Thymus (tissue), 11 donors: ENCODE results near the gene CSF2. TPM values are rescaled to one million over a fixed set of nuclear protein-coding genes. Genes with fewer than 3 reads are reported as not detected.

Experiments
- DNase-seq, 9 donors: peaks; one replicate each; pipeline ENCODE4 v3.0.0-alpha.2; 2013; ENCODE audit warnings: low spot score in 9 of 9, low read depth in 6 of 9, missing footprints in 1 of 9
- H3K27ac ChIP-seq, 2 donors: one replicate each; pipeline ENCODE4 v1.5.1; 2013; ENCODE audit warnings: control low read depth in 1 of 2, low read depth in 1 of 2, low read length in 1 of 2, mild to moderate bottlenecking in 1 of 2, moderate library complexity in 1 of 2
- H3K27me3 ChIP-seq, 2 donors: one replicate each; pipeline ENCODE4 v1.5.1; 2013; ENCODE audit warnings: low read length in 1 of 2; ENCODE audit not compliant: control insufficient read depth in 2 of 2, insufficient read depth in 1 of 2
- H3K36me3 ChIP-seq, 2 donors: one replicate each; pipeline ENCODE4 v1.5.1; 2013; ENCODE audit warnings: low read length in 1 of 2, mild to moderate bottlenecking in 1 of 2, moderate library complexity in 1 of 2; ENCODE audit not compliant: control insufficient read depth in 2 of 2, insufficient read depth in 2 of 2
- H3K4me1 ChIP-seq, 2 donors: one replicate each; pipeline ENCODE4 v1.5.1; 2013; ENCODE audit warnings: low read length in 2 of 2; ENCODE audit not compliant: control insufficient read depth in 2 of 2, insufficient read depth in 2 of 2
- H3K4me3 ChIP-seq, 2 donors: one replicate each; pipeline ENCODE4 v1.5.1; 2013; ENCODE audit warnings: low read length in 2 of 2, control low read depth in 1 of 2, mild to moderate bottlenecking in 1 of 2
- H3K9me3 ChIP-seq, 2 donors: one replicate each; pipeline ENCODE4 v1.5.1; 2013; ENCODE audit warnings: low read length in 1 of 2, mild to moderate bottlenecking in 1 of 2; ENCODE audit not compliant: control insufficient read depth in 2 of 2, insufficient read depth in 1 of 2
- WGBS: extraction: QIAGEN DNeasy Blood & Tissue Kit; methylation state at CpG from one replicate; pipeline ENCODE4 v1.1.7; 2013; 5-methylcytosine and 5-hydroxymethylcytosine counted together
- polyA plus RNA-seq: library from polyadenylated mRNA; stranded (reverse); fragments of 200-250 nt; gene quantifications from one replicate; pipeline ENCODE4 v1.2.3, GENCODE V29; 2013
- total RNA-seq: library from RNA; stranded (reverse); fragments of 120-200 nt; gene quantifications from one replicate; pipeline ENCODE4 v1.2.4, GENCODE V29; 2013
- donor health status: healthy.

Gene CSF2
- total and polyA plus RNA-seq, 2 donors: 0.09 to 0.71 TPM

- no peaks in the 10 kb centered on the region for H3K9me3 ChIP-seq
- no peaks in the 10 kb centered on the region for H3K36me3 ChIP-seq
- 97% methylated on average over 3 of the region's 3 CpGs for WGBS
- no peaks in the 10 kb centered on the region for H3K27me3 ChIP-seq
- H3K4me3 ChIP-seq: no peak overlapping the region
- peaks cover 0 to 5% of the 10 kb centered on the region in 2 donors for H3K4me1 ChIP-seq
- H3K27ac ChIP-seq: no peak overlapping the region
- DNase-seq: no peak
Observed at GRCh38 chr5:132080595-132080994, 7.0 kb downstream of the CSF2 start.

- no peaks in the 10 kb centered on the region for H3K9me3 ChIP-seq
- no peak overlapping the region for H3K4me3 ChIP-seq
- no peak overlapping the region for H3K27ac ChIP-seq
- WGBS: 100% methylated on average over 3 of the region's 3 CpGs
- no peaks in the 10 kb centered on the region for H3K27me3 ChIP-seq
- no peak for DNase-seq
- H3K36me3 ChIP-seq: no peaks in the 10 kb centered on the region
- H3K4me1 ChIP-seq: peaks cover 0 to 5% of the 10 kb centered on the region in 2 donors
Observed at GRCh38 chr5:132081458-132081857, 7.9 kb downstream of the CSF2 start.

GRCh38 chr5:132082329-132083023 lies 8.9 kb downstream of the CSF2 start:
- Histone ChIP-seq H3K4me1 (peaks cover 0 to 5% of the 10 kb centered on the region in 2 donors), H3K27ac (no peak overlapping the region), H3K36me3 (no peaks in the 10 kb centered on the region), H3K4me3 (no peak overlapping the region), H3K9me3 (no peaks in the 10 kb centered on the region), H3K27me3 (no peaks in the 10 kb centered on the region)
- DNase-seq: no peak
- 96% methylated on average over 8 of the region's 8 CpGs for WGBS

GRCh38 chr5:132083071-132083678 lies 9.6 kb downstream of the CSF2 start:
- no peaks in the 10 kb centered on the region for H3K27me3 ChIP-seq

GRCh38 chr5:132085686-132086085 lies 12.1 kb downstream of the CSF2 start:
- no peak overlapping the region for H3K4me3 ChIP-seq

More at GRCh38 chr5:132083071-132083678, 9.6 kb downstream of the CSF2 start:
- Histone ChIP-seq H3K36me3 (no peaks in the 10 kb centered on the region), H3K9me3 (no peaks in the 10 kb centered on the region), H3K27ac (no peak overlapping the region), H3K4me1 (peaks cover 0 to 5% of the 10 kb centered on the region in 2 donors), H3K4me3 (no peak overlapping the region)
- whole genome bisulfite sequencing: 57% methylated on average over 4 of the region's 4 CpGs
- DNase-seq: no peak

GRCh38 chr5:132086277-132086794 lies 12.7 kb downstream of the CSF2 start:
- H3K27ac ChIP-seq: no peak overlapping the region
- peaks cover 0 to 5% of the 10 kb centered on the region in 2 donors for H3K4me1 ChIP-seq
- WGBS: 96% methylated on average over 2 of the region's 2 CpGs
- H3K27me3 ChIP-seq: no peaks in the 10 kb centered on the region
- no peaks in the 10 kb centered on the region for H3K9me3 ChIP-seq
- DNase-seq: no peak
- H3K4me3 ChIP-seq: no peak overlapping the region
- no peaks in the 10 kb centered on the region for H3K36me3 ChIP-seq

More at GRCh38 chr5:132085686-132086085, 12.1 kb downstream of the CSF2 start:
- Histone ChIP-seq H3K27ac (no peak overlapping the region), H3K4me1 (peaks cover 0 to 5% of the 10 kb centered on the region in 2 donors), H3K36me3 (no peaks in the 10 kb centered on the region), H3K27me3 (no peaks in the 10 kb centered on the region), H3K9me3 (no peaks in the 10 kb centered on the region)
- 94% methylated on average over 4 of the region's 4 CpGs for WGBS
- no peak for DNase-seq

- no peak overlapping the region for H3K27ac ChIP-seq
- H3K36me3 ChIP-seq: no peaks in the 10 kb centered on the region
- H3K9me3 ChIP-seq: no peaks in the 10 kb centered on the region
- peaks cover 0 to 5% of the 10 kb centered on the region in 2 donors for H3K4me1 ChIP-seq
- WGBS: 97% methylated on average over 6 of the region's 6 CpGs
- H3K27me3 ChIP-seq: no peaks in the 10 kb centered on the region
- no peak overlapping the region for H3K4me3 ChIP-seq
- DNase-seq: no peak
Observed at GRCh38 chr5:132087176-132087575, 13.6 kb downstream of the CSF2 start.

- H3K27me3 ChIP-seq: no peaks in the 10 kb centered on the region
- no peak overlapping the region for H3K27ac ChIP-seq
- no peak for DNase-seq
- H3K36me3 ChIP-seq: no peaks in the 10 kb centered on the region
- no peak overlapping the region for H3K4me3 ChIP-seq
- WGBS: 86% methylated on average over 8 of the region's 8 CpGs
- no peaks in the 10 kb centered on the region for H3K9me3 ChIP-seq
- peaks cover 0 to 5% of the 10 kb centered on the region in 2 donors for H3K4me1 ChIP-seq
Observed at GRCh38 chr5:132087661-132088060, 14.1 kb downstream of the CSF2 start.

GRCh38 chr5:132089363-132089762 lies 15.8 kb downstream of the CSF2 start:
- no peaks in the 10 kb centered on the region for H3K27me3 ChIP-seq
- 92% methylated on average over 1 of the region's 1 CpG for WGBS

More at GRCh38 chr5:132089363-132089762, 15.8 kb downstream of the CSF2 start:
- H3K27ac ChIP-seq: no peak overlapping the region
- no peak for DNase-seq
- no peaks in the 10 kb centered on the region for H3K9me3 ChIP-seq
- H3K4me3 ChIP-seq: no peak overlapping the region
- no peaks in the 10 kb centered on the region for H3K4me1 ChIP-seq
- H3K36me3 ChIP-seq: no peaks in the 10 kb centered on the region
